Activated CD8-positive, alpha-beta memory T cell treated with anti-CD3 and anti-CD28 coated beads, Interleukin-2, amount 50 U/mL, for 4 hours (primary cell): Measurements from ENCODE around the gene NAP1L1.

ENCODE experiments used
- DNase-seq: peaks from one replicate; pipeline ENCODE4 v3.0.0-alpha.2; 2020

Gene NAP1L1

GRCh38 chr12:76037130-76038103 lies 47.1 kb downstream of the NAP1L1 start:
- DNase-seq, result no peak

DNA sequence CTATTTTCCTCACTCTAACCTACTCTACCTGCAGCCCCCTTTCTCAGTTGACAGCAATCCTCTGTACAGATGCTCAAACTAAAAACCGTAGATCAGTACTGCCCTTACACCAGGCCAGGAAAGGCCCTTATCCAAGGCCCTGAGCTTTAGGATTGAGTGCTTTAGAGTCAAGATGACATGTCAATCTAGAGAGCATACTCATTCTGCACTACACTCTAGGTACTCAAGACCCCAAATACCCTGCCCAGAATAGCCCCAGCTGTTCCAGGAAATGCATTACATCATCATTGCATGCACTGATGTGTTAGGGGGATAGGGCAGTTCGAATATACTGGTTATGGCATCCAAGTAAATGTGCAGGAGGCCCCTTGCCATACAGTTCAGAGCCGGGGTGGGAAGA lies 49.4 kb downstream of the NAP1L1 start:
- no peak for DNase-seq

GRCh38 chr12:76033081-76034011 lies 51.1 kb downstream of the NAP1L1 start:
- no peak for DNase-seq

DNA sequence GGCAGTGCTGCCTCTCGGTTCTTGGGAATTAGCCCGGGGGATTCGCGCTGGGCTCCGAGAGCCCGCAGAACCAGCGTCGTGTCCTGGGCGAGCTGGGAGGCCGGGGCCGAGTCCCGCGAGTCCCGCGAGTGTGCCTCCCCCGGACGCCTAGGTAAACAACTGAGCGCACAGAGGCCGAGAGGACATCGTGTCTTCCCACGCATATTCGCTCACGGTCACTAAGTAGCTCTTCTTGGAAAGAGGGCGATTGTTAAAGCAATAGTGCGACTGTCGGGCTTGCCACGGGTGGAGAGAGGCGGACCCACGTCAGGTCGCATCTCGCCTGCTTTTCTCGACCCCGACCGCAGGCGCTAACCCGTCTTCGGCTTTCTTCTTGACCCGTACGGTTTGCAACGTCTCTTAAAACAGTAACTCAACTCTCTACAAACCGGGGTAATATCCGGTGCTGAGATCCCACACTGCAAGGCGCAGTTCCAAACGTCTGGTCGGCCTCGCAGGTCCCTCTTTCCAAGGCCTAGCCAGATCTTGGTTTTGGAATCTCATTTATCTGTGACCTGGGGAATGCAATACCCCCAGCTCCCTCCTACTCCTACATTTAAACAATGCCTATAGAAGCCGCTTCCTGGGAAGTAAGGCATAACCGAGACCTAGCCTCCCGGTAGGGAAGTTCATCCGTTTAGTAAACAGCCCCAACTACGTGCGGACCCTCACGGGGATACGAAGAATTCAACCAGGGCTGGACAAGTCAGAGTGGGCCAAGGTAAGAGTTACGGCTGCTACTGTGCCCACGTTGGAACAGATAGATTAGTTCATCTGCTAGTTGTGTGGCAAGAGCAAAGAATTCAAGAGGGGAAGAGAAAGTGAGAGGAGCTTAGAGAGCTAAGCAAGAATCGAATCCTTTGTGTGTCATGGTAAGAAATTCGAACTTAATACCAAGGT lies 52.2 kb downstream of the NAP1L1 start:
- DNase-seq, result no peak

- DNase-seq, result peak; percentile 96
Observed at GRCh38 chr12:76031414-76032042, 53.0 kb downstream of the NAP1L1 start, which contains the start of gene PHLDA1. PHLDA1 (minus strand) TSS chr12:76031776.

GRCh38 chr12:76031081-76031413 lies 53.4 kb downstream of the NAP1L1 start:
- no peak for DNase-seq

DNA sequence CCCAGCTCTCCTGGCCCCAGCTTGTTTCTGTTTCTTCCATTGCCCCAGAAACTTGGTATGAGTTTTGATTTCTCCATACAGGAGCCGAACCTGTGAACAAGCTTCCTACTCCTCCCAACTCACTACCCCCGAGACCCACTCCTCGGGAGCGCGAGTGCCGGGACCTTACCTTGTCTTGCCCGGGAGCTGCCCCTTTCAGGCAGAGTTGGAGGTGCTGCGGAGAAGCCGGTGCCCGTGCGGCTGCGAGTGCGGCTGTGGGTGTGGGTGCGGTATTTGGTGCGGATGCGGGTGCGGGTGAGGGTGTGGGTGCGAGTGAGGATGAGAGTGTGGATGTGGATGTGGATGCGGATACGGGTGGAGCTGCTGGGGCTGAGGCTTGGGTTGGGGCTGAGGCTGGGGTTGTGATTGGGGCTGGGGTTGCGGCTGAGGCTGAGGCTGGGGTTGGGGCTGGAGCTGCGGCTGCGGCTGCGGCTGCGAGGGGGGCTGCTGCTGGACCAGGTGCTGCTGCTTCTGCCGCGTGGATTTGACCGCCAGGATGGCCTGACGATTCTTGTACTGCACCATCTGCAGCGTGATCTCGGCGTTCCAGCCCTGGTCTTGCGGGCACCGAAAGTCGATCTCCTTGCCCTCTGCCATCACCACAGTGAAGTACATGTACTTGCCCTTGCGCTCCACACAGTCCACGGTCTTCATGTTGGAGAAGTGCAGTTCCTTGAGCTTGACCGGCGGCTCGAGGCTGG lies 54.0 kb downstream of the NAP1L1 start:
- peak; percentile 55 for DNase-seq

DNA sequence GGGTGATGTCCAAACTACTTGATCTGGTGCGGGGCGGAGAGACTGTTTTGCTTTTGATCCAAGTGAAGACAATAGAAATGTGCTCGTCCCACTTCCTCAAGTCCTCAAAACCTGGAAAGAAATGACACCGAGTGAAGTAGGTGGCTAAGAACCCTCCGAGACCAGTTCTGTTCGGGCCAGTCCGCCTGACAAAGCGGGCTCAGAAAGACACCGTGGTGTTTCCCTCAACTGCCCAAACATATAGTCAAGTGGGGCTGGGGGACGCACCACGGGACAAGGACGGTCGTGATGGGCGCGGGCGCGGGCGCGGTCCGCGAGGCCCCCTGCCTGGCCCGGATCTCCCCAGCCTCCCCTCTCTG lies 54.5 kb downstream of the NAP1L1 start:
- peak; percentile 32 for DNase-seq

DNA sequence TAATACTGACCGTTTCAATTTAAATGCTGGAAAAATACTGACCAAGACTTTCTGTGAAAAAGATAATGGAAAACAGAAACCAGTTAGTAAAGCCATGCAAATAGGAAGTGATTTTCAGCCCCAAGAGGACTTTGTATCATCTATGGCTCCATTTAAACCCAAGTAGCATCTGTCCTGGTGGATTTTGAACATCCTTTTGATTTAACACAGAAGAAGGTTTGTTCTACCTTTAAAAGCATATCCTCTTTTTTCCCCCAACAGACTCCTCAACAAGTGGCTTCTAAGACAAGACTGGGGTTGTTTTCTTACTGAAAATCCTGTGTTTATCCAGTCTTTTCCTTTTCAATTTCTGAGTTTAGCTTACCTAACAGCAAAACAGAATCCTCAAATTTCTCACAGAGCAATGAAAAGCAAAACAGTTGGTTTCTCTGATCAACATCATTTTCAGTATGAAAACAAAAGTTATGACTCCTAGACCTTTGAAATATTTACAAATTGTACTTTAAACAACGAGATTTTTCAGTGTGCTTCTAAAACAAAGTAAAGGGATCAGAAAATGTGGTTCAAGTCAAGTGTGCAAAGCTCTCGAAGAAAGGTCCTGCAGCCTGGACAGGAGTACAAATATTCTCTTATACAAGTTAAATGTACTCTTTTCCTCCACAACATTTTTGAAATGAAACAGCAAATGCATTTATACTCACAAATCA lies 55.8 kb downstream of the NAP1L1 start:
- no peak for DNase-seq

GRCh38 chr12:76026643-76027063 lies 57.8 kb downstream of the NAP1L1 start:
- no peak for DNase-seq

- no peak for DNase-seq
Observed at GRCh38 chr12:76025601-76026575, 58.6 kb downstream of the NAP1L1 start.

DNA sequence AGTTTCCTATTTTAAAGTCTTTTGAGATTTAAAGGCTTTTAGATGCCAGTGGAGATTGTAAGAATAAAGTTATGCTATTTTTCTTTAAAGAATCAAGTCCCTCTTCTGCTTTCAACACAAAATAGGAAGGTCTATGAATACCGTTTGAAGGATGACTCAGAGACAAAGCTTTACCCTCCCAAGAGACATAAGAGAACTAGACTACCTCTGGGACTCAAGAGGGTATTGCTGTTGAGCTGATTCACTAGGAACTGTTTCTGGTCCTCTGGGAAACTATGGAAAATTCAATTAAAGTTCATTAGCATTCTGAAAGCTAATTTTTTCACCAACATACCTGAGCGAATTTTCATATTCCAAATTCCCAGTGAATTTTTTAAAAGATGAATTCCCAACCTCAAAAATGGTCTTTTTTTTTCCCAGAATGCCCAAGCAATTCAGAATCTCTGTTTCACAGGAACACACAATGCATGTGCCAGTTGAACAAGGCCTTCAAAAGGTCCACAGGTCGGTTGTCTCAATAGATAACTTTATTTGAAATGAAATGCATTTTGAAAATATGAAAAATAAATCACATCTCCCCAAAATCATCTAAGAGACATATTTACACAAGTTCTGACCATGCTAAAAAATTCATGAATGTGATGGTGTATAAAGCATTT lies 59.4 kb downstream of the NAP1L1 start:
- no peak for DNase-seq

- DNase-seq, result no peak
Observed at GRCh38 chr12:76024102-76024781, 60.2 kb downstream of the NAP1L1 start.

DNA sequence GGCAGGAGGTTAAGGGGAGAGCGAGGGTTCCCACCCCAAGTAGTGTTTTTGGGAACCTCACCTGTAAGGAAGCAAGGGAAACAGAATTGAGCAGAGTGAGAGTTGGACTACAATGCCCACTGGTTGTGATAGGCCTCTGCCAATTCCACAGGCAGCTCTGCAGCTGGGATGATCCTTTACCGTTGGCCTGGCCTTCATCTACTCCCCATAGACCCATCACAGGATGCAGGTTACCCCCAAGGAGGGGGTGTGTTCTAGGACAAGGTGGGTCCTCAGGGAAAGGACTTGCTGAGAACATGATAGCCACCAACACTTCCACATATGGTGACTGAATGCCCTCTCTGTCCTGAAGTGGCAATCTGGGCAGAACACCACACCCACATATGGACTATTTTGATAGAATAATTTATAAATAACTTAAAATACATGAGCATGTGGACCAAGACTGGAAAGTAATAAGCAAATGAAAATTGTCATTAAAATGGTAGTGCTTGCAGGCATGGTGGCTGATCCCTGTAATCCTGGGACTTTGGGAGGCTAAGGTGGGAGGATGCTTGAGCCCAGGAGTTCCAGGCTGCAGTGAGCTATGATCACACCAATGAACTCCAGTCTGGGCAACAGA lies 61.3 kb downstream of the NAP1L1 start:
- DNase-seq, result no peak

DNA sequence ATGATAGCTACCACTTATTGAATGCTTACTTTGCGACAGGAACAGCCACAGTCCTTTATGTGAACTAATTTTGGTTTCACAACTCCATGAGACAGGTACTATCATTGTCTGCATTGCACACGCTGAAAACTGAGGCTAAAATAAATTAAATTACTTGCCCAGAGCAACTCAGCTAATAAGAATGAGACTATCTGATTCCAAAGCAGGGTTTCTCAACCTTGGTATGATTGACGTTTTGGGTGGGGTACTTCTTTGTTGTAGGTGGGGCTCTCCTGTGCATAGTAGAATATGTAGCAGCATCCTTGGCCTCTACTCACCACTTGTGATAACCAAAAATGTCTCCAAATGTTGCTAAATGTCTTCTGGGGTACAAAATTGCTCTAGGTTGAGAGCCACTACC lies 62.0 kb downstream of the NAP1L1 start:
- DNase-seq, result no peak

- DNase-seq, result peak; percentile 71
Observed at GRCh38 chr12:76020731-76021672, 63.5 kb downstream of the NAP1L1 start.
